ENCODE measurements around the gene CDH4. TPM values are rescaled to one million over a fixed set of nuclear protein-coding genes. Genes with fewer than 3 reads are reported as not detected.

CDH4 gene
- polyA plus RNA-seq, 1 experiment: 1.5 TPM

DNA sequence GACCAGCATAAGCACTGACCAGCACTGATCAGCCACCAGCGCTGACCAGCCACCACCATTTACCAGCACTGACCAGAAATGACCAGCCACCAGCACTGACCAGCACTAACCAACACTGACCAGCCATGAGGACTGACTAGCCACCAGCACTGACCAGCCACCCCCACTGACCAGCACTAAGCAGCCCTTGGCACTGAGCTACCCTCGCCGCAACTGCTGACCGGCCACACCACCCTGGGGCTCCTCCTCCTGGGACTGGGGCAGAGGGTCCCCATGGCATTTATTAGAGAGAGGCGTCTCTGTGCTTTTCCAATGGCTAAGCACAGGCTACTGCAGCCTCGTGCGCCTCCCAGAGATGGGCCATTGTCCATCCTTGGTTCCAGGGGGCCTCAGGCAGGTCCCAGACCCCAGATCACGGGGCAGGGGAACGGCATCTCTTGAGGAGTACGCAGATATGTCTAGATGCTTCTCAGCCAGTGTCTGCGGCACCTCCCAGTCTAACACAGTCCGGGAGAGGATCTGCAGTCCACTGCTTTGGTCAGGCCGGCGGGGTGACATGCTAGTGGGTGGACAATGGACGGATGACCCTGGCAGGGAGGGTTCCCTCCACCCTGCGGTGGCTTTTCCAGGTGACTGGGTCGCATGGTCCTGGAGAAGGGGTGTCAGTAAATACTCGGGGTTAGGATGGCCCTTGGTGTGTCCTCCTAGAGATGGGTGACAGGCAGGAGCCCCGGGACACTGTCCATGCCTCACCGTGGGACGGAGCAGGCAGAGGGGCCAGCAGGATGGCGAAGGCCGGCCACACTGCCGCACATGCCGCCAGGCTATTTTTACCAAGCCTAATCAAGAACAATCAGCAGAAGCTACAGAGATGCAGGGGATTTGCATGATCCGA is 645.6 kb downstream of the CDH4 start:
- POLR2A ChIA-PET: no interaction called here
- TF ChIP-seq, protein P1, sequence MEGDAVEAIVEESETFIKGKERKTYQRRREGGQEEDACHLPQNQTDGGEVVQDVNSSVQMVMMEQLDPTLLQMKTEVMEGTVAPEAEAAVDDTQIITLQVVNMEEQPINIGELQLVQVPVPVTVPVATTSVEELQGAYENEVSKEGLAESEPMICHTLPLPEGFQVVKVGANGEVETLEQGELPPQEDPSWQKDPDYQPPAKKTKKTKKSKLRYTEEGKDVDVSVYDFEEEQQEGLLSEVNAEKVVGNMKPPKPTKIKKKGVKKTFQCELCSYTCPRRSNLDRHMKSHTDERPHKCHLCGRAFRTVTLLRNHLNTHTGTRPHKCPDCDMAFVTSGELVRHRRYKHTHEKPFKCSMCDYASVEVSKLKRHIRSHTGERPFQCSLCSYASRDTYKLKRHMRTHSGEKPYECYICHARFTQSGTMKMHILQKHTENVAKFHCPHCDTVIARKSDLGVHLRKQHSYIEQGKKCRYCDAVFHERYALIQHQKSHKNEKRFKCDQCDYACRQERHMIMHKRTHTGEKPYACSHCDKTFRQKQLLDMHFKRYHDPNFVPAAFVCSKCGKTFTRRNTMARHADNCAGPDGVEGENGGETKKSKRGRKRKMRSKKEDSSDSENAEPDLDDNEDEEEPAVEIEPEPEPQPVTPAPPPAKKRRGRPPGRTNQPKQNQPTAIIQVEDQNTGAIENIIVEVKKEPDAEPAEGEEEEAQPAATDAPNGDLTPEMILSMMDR (IDR thresholded peaks at IDR 0.05; ENCODE audit: insufficient read depth, low read depth, low read length): no peak
- no peaks in the 10 kb centered on the region for H3K36me3 ChIP-seq (ENCODE audit: control insufficient read depth, insufficient read depth, low read length)
- CTCF ChIA-PET: no interaction called here
- no peak for DNase-seq (ENCODE audit: low read depth)
- no peak overlapping the region for H3K4me3 ChIP-seq (ENCODE audit: low read depth, low read length)
- no peaks in the 10 kb centered on the region for H3K27me3 ChIP-seq (ENCODE audit: control insufficient read depth, insufficient read depth, low read length)

DNA sequence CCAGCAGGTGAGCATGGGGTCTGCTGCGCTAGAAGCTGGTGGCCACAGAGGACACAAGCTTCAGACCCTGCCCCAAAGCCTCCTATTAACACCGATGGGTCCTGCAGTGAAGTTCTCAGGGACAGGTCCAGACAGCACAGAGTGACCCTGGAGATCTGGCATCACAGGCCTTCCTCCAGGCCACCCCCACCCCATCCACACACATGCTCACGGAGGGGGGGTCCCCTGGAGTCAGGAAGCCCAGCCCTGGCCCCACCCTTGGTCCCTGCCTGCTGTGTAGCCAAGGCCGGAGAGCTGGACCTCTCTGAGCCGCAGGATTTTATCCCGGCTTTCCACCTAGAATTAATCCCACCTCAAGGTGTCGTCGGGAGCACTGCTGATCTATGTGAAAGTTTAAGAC is 646.3 kb downstream of the CDH4 start:
- CTCF ChIA-PET: no interaction called here

GRCh38 chr20:61900011-61900944 is 648.2 kb downstream of the CDH4 start:
- ChIA-PET POLR2A (no interaction called here), CTCF (interaction anchor here (0.8 to 1.5 kb wide), 4 partner anchors 8 to 1690 kb away, joined by 3 to 4 read pairs (median 3); no protein-coding TSS in a partner anchor)
- TF ChIP-seq, protein P1 (IDR thresholded peaks at IDR 0.05; ENCODE audit: insufficient read depth, low read depth, low read length): no peak
- no peaks in the 10 kb centered on the region for H3K27me3 ChIP-seq (ENCODE audit: control insufficient read depth, insufficient read depth, low read length)
- no peak overlapping the region for H3K4me3 ChIP-seq (ENCODE audit: low read depth, low read length)
- no peak for DNase-seq (ENCODE audit: low read depth)
- no peaks in the 10 kb centered on the region for H3K36me3 ChIP-seq (ENCODE audit: control insufficient read depth, insufficient read depth, low read length)

More for the DNA sequence above, 646.3 kb downstream of the CDH4 start:
- TF ChIP-seq, protein P1 (IDR thresholded peaks at IDR 0.05; ENCODE audit: insufficient read depth, low read depth, low read length): no peak
- no peak for DNase-seq (ENCODE audit: low read depth)
- no peaks in the 10 kb centered on the region for H3K36me3 ChIP-seq (ENCODE audit: control insufficient read depth, insufficient read depth, low read length)
- POLR2A ChIA-PET: no interaction called here
- no peak overlapping the region for H3K4me3 ChIP-seq (ENCODE audit: low read depth, low read length)
- H3K27me3 ChIP-seq (ENCODE audit: control insufficient read depth, insufficient read depth, low read length): no peaks in the 10 kb centered on the region

DNA sequence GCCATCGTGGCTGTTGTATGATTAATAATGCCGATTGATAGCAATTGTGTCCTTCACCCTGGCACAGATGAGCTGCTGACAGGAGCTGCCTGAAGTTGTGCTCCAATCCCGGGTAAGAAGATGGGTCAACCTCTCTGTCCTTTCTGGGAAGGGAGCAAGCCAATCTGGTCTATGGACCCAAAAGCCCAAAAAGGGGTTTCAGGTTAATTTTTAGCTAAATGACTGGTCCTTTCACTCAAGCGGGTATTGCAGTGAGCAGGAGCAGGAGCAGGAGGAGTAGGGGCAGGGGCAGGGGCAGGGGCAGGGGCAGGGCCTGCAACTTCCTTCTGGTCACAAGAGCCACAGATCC is 648.9 kb downstream of the CDH4 start:
- TF ChIP-seq, protein P1 (IDR thresholded peaks at IDR 0.05; ENCODE audit: insufficient read depth, low read depth, low read length): no peak
- no peak for DNase-seq (ENCODE audit: low read depth)
- ChIA-PET CTCF (interaction anchor here (0.8 to 1.5 kb wide), 4 partner anchors 9 to 1691 kb away, joined by 3 to 4 read pairs (median 3); no protein-coding TSS in a partner anchor), POLR2A (no interaction called here)
- H3K4me3 ChIP-seq (ENCODE audit: low read depth, low read length): no peak overlapping the region
- H3K27me3 ChIP-seq (ENCODE audit: control insufficient read depth, insufficient read depth, low read length): no peaks in the 10 kb centered on the region
- H3K36me3 ChIP-seq (ENCODE audit: control insufficient read depth, insufficient read depth, low read length): no peaks in the 10 kb centered on the region

All from BJ (cell line).